ELF-1 (cell line): Measurements from ENCODE around the gene AJAP1.

Experiments used
- DNase-seq: peaks from one replicate; pipeline ENCODE4 v3.0.0-alpha.2; 2016; ENCODE audit warnings: low read depth, low spot score

AJAP1 gene

GRCh38 chr1:4701276-4701675 is 46.9 kb downstream of the AJAP1 start:
- no peak for DNase-seq

- DNase-seq: no peak
Observed at GRCh38 chr1:4702464-4702863, 48.1 kb downstream of the AJAP1 start.

GRCh38 chr1:4702932-4703331 is 48.5 kb downstream of the AJAP1 start:
- no peak for DNase-seq

DNA sequence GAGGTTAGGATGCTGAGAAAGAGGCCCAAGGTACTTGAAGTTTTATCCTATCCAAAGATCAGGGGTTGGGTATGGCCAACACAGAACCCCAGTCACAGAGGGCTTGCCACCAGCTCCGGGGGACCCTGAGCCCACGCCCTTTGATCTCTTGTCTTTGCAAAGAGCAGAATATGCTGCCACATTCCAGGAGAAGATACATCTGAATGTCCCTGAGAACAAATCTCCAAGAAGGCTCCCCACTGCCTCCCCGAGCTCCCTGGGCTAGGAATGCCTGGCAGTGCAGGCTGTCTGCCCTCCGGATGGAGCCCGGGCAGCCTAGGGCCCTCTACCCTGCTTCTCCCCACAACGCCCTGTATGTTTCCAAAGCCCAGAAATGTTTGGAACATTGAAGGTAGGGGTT is 49.2 kb downstream of the AJAP1 start:
- DNase-seq: no peak

DNA sequence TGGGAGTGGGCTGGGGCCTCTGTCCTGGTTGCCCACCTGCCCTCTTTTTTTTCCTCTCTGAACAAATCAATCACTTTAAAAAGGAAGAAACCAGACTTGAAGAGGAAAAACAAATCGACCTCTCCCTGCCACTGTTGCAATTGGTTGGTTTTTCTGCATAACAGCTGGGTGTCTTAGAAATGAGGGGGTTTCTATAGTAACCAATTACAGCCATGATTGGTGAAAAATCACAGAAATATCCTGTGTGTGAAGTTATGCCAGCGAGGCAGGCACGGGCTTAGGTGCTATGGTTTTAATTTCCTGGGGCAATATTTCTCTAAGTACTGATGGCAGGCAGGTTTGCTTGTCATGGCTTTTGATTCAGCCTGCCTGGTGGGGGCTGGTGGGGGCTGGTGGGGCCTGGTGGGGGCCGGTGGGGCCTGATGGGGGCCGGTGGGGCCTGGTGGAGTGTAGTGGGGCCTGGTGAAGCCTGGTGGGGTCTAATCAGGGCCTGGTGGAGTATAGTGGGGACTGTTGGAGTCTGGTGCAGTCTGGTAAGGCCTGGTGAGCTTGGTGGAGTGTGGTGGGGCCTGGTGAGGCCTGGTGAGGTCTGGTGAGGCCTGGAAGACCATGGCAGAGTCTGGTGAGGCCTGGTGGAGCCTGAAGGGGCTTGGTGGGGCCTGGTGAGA is 54.6 kb downstream of the AJAP1 start:
- DNase-seq: no peak

DNA sequence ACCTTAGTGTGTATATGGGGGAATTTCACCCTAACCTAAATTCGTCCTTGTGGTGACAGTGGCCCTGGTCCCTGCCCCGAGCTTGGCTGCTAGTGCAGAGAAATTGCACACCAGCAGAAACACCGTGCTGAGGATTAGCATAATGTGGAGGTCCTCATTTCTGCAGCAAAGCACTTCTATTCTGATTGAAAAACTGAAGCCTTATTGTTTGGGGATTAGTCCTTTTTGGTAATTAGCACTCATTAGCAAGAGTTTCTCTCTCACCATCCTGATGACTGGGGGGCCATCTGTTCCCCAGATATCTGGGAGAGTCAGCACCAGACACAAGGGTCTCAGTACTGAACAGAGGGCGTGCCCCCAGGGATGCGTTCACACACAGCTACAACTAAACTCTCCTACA is 55.2 kb downstream of the AJAP1 start:
- no peak for DNase-seq

GRCh38 chr1:4710592-4711415 is 56.4 kb downstream of the AJAP1 start:
- DNase-seq: peak; percentile 81

GRCh38 chr1:4711416-4712275 is 57.2 kb downstream of the AJAP1 start:
- no peak for DNase-seq

DNA sequence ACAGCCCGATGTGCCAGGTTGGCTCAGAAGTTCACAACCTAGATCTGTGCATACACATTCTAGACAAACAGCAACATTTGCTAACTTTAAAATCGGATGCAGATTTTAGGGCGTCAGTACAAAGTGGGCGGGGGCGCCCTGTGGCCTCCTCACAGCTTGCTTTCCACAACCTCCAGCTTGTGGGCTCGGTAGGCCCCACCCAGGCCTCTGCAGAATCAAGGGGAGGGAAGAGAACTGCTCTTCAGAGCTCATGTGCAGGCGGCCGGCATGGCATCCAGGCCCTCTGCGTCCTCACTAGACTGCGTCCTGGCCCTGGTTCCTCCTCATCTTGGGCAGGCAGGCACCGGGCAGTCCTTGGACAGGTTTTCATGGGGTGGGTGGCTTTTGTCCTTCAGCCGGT is 59.3 kb downstream of the AJAP1 start:
- no peak for DNase-seq

GRCh38 chr1:4716406-4716805 is 62.0 kb downstream of the AJAP1 start:
- DNase-seq: no peak

DNA sequence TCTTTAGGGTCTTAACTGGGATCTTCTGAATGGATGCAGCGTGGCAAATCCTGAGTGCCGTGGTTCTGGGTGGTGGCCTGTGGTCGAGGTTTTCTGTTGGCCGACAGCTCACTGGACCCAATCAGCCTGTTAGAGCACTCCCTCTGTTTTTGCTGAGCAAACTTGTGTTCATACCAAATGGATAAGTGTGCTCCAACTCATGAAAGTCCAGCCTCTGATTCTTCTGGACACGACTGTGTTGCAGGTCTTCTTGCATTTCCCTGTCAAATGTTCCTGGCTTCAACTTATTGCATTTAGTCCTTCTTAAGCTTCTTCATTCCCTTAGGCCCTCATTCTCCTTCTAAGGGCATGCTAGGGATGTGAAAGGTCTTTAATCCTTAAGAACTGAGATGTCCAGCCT is 63.7 kb downstream of the AJAP1 start:
- DNase-seq: no peak

- DNase-seq: no peak
Observed at GRCh38 chr1:4723106-4723505, 68.7 kb downstream of the AJAP1 start.

GRCh38 chr1:4724001-4724400 is 69.6 kb downstream of the AJAP1 start:
- DNase-seq: no peak

GRCh38 chr1:4724695-4725250 is 70.4 kb downstream of the AJAP1 start:
- DNase-seq: no peak

- DNase-seq: no peak
Observed at GRCh38 chr1:4725416-4725815, 71.0 kb downstream of the AJAP1 start.

DNA sequence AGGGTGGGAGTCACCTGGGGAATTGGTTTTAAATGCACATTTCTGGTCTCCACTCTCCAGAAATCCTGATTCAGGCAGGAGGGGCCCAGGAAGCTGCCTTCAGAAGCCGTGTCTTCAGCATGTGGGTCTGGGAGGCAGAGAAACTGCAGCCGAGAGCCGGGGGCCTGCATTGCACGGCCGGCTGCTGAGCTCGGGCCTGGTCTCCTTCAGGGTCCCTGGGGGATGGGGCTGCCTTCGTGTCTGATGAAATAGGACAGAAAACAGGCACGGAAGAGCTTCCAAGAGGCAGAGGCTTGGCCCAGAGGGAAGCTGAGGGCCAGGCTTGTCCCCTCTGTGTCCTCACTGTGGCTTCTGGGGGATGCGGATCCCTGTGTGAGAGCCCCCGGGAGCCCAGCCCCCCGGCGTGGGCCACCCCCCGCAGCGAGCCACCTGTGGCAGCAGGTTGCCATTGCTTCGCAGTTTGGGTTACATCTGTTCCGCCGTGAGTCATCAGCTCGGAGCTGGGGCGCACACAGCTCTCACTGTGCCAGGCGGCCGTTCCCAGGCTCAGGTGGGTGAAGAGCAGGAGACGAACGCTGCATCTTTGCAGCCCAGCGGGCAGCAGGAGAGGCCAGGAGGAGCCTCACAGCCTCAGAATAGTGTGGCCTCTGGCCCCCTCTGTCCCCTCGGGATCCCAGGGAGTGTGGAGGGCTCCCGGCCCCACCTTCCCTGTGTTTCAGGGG is 72.4 kb downstream of the AJAP1 start:
- DNase-seq: no peak

DNA sequence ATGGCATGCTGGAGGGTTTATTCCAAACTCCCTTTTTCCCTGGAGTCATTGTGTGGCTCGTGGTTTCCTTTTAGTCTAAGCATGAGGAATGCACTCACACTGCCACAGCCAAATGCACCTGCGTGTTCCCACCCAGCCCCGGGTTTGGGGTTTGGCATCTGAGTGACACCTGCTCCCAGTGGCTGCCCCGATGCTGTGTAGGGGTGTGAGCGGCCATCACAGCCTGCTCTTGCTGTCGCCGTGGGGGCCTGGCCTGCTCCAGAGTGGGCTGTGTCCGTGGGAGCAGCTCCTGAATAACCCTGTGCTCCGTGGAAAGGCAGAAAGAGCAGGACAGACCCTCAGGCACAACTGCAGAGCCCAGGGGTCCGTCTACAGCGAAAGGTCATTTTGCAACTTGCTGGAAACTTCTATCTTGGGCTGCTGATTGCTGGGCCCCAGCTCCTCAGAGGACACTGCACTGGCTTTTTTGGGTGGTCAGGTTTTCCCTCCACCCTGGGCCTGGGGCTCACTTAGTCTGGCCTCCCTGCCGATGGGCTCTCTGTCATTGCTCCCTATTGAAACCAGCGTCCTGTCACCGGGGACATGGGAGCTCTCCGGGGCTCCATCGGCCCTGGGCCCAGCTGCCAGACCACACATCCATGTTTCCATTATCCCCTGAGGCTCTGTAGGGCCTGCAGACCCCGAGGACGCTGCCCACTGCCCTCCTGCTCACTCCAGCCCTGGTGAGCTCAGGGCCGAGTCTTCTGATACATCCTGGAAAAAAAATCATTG is 74.1 kb downstream of the AJAP1 start:
- no peak for DNase-seq

DNA sequence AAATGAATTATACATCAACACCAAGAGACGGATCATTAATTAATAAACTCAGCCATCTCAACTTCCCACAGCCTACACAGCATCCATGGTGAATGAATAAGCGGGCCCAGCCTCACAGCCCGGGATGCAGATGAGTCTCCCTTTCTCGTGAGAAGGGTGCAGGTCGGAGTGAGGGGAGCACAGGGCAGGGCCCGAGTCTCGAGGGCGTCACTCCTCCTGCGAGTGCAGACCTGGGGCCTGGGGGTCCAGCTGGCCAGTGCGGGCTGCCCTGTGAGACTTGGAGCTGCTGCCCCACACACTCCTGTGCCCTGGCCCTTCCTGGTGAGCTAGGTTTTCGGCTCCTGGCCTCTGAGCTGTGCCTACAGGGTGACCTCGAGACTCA is 74.7 kb downstream of the AJAP1 start:
- no peak for DNase-seq

DNA sequence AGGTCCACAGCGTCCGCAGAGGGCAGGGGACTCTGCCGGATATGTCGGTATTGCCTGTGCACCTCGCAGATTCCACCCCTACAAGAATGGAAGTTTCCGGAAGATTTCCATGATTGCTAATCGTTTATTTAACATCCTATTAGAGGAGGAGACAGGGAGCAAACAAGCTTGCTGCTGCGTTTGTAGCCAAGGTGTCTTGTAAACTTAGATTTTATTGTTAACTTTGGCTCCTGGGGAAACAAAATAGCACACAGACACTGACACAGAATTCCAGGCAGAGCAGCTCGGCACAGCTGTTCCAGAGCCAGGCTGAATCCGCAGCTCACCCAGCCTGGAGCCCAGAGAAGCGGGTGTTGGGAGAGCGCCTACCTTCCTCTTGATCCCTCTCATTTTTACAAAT is 75.7 kb downstream of the AJAP1 start:
- DNase-seq: no peak

GRCh38 chr1:4733446-4734177 is 79.2 kb downstream of the AJAP1 start:
- DNase-seq: no peak
